Measurements from ENCODE around the gene ZNF302. TPM values are rescaled to one million over a fixed set of nuclear protein-coding genes. Genes with fewer than 3 reads are reported as not detected.

Gene ZNF302
- polyA plus RNA-seq, 1 experiment, result 11.0 TPM

GRCh38 chr19:34671972-34672371 lies 5.5 kb upstream of the ZNF302 start:
- ChIA-PET POLR2A (no interaction called here), CTCF (no interaction called here)
- DNase-seq (ENCODE audit: low read depth), result no peak
- Histone ChIP-seq H3K27me3 (ENCODE audit: control insufficient read depth, insufficient read depth, low read length) (no peaks in the 10 kb centered on the region), H3K36me3 (ENCODE audit: control insufficient read depth, insufficient read depth, low read length) (no peaks in the 10 kb centered on the region), H3K4me3 (ENCODE audit: low read depth, low read length) (no peak overlapping the region)
- TF ChIP-seq, protein P1, sequence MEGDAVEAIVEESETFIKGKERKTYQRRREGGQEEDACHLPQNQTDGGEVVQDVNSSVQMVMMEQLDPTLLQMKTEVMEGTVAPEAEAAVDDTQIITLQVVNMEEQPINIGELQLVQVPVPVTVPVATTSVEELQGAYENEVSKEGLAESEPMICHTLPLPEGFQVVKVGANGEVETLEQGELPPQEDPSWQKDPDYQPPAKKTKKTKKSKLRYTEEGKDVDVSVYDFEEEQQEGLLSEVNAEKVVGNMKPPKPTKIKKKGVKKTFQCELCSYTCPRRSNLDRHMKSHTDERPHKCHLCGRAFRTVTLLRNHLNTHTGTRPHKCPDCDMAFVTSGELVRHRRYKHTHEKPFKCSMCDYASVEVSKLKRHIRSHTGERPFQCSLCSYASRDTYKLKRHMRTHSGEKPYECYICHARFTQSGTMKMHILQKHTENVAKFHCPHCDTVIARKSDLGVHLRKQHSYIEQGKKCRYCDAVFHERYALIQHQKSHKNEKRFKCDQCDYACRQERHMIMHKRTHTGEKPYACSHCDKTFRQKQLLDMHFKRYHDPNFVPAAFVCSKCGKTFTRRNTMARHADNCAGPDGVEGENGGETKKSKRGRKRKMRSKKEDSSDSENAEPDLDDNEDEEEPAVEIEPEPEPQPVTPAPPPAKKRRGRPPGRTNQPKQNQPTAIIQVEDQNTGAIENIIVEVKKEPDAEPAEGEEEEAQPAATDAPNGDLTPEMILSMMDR (IDR thresholded peaks at IDR 0.05; ENCODE audit: insufficient read depth, low read depth, low read length), result no peak

DNA sequence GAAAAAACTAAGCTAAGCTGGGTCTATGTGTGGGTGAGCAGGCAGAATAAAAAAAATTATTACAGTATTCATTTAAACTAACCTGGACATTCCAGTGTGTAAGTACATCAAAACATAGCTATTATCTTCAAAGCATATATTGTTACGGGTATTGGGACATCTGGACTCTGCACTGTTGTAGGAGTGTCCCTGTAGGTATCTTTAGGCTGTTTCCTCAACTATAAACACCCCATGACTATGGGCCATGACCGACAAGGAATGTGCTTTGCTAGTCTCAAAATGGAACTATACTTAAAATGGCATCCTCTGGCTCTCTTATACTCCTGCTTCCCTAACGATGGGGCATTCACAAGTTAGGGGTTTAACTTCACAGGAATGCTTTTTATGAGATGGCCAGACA lies 3.9 kb upstream of the ZNF302 start:
- POLR2A ChIA-PET, result no interaction called here
- H3K4me3 ChIP-seq (ENCODE audit: low read depth, low read length), result no peak overlapping the region
- TF ChIP-seq, protein P1 (IDR thresholded peaks at IDR 0.05; ENCODE audit: insufficient read depth, low read depth, low read length), result no peak
- CTCF ChIA-PET, result no interaction called here
- no peaks in the 10 kb centered on the region for H3K27me3 ChIP-seq (ENCODE audit: control insufficient read depth, insufficient read depth, low read length)
- DNase-seq (ENCODE audit: low read depth), result no peak
- no peaks in the 10 kb centered on the region for H3K36me3 ChIP-seq (ENCODE audit: control insufficient read depth, insufficient read depth, low read length)

DNA sequence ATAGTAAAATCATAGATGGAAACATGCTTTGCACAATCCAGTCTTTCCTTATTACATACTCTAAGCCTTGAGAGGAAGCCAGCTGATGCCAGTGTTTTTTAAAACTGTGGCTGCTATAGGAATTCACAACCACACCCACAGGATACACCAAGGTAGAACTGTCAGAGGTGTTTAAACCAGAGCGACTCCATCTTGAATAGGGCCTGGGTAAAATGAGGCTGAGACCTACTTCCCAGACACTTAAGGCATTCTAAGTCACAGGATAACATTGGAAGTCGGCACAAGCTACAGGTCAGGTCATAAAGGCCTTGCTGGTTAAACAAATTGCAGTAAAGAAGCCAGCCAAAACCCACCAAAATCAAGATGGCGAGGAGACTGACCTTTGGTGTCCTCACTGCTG lies 2.2 kb upstream of the ZNF302 start:
- POLR2A ChIA-PET, result no interaction called here
- TF ChIP-seq, protein P1 (IDR thresholded peaks at IDR 0.05; ENCODE audit: insufficient read depth, low read depth, low read length), result no peak
- Histone ChIP-seq H3K27me3 (ENCODE audit: control insufficient read depth, insufficient read depth, low read length) (no peaks in the 10 kb centered on the region), H3K36me3 (ENCODE audit: control insufficient read depth, insufficient read depth, low read length) (peaks cover 6% of the 10 kb centered on the region), H3K4me3 (ENCODE audit: low read depth, low read length) (no peak overlapping the region)
- DNase-seq (ENCODE audit: low read depth), result no peak
- CTCF ChIA-PET, result no interaction called here

DNA sequence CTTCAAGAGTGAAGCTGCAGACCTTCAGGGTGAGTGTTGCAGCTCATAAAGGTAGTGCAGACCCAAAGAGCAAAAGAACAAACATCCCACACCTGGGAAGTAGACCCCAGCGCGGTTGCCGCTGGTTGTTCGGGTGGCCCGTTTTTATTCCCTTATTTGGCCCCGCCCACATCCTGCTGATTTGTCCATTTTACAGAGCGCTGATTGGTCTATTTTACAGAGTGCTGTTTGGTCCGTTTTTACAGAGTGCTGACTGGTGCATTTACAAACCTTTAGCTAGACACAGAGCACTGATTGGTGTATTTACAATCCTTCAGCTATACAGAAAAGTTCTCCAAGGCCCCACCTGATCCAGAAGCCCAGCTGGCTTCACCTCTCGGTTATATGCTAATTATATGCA lies 1.6 kb upstream of the ZNF302 start:
- no peak overlapping the region for H3K4me3 ChIP-seq (ENCODE audit: low read depth, low read length)
- POLR2A ChIA-PET, result no interaction called here
- CTCF ChIA-PET, result interaction anchor here (1.0 kb wide), 1 partner anchor 36 kb away, joined by 3 read pairs; no protein-coding TSS in a partner anchor
- TF ChIP-seq, protein P1 (IDR thresholded peaks at IDR 0.05; ENCODE audit: insufficient read depth, low read depth, low read length), result no peak
- no peaks in the 10 kb centered on the region for H3K27me3 ChIP-seq (ENCODE audit: control insufficient read depth, insufficient read depth, low read length)
- DNase-seq (ENCODE audit: low read depth), result no peak
- peaks cover 6% of the 10 kb centered on the region for H3K36me3 ChIP-seq (ENCODE audit: control insufficient read depth, insufficient read depth, low read length)

DNA sequence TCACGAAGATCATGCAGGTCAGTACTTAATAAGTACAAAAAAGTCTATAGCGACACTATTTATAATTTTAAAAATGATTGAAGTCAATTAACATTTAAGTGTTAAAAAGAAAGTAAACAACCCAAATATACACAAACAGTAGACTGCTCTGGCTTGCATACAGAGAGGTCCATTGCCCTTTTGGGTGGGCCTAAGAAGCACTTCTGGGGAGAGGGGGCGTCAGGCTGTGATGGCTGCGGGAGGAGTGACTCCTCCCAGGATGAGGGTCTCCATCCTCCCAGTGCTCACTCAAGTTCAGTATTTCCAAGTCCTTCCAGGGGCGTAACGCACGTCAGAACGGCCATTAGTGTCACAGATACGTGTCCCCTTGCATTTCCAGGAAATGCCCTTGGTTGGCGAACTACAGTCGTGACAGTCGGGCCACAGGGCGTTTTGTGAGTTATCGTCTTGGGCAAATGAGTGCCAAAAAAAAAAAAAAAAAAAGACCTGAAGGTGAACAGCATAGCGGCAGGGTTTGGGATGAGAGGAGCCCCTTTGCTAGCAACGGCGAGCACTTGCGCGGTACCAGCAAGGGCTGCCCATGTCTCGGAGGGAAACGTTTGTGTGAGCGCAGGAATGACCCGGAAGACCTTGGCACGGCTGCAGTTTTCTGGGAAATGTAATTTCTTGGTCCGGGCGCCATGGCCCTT lies 637 bp upstream of the ZNF302 start, which contains the start of gene SCGB2B2:
Gene SCGB2B2, minus strand, starts transcription at position 463 of the 689 bp plus-strand sequence. CDS start 82,596 bp downstream, outside the sequence.
- DNase-seq (ENCODE audit: low read depth), result no peak
- Histone ChIP-seq H3K36me3 (ENCODE audit: control insufficient read depth, insufficient read depth, low read length) (peaks cover 9% of the 10 kb centered on the region), H3K27me3 (ENCODE audit: control insufficient read depth, insufficient read depth, low read length) (no peaks in the 10 kb centered on the region), H3K4me3 (ENCODE audit: low read depth, low read length) (peak within 1 kb of the TSS; percentile 79)
- ChIA-PET POLR2A (no interaction called here), CTCF (interaction anchor here (1.0 kb wide), 1 partner anchor 35 kb away, joined by 3 read pairs; no protein-coding TSS in a partner anchor)
- TF ChIP-seq, protein P1 (IDR thresholded peaks at IDR 0.05; ENCODE audit: insufficient read depth, low read depth, low read length), result peak; percentile 20
